ENCODE measurements around the gene RALGDS. TPM values are rescaled to one million over a fixed set of nuclear protein-coding genes. Genes with fewer than 3 reads are reported as not detected.

RALGDS gene
- total and polyA plus RNA-seq, 9 of the 15 experiments (the other 6 are each of a cell fraction or from before 2014, with no cell fraction given) = 0.75 to 43.3 (median 27.1) TPM

- 75% methylated on average over 11 of the region's 11 CpGs for WGBS (ENCODE audit: insufficient coverage, low coverage, missing lambda C conversion rate)
- peaks cover 6% of the 10 kb centered on the region for H4K20me1 ChIP-seq (replicated peaks; ENCODE audit: control insufficient read depth, insufficient read depth, low read length)
- POLR2A ChIA-PET = interaction anchor here (0.6 to 1.4 kb wide), 7 partner anchors 9 to 190 kb away, joined by 3 to 10 read pairs (median 4); partner anchors contain the start of genes RALGDS and TSC1
- in situ Hi-C loops (cut with MboI) = no loop called here
- BruUV-seq (replicated peaks) = no TSS peak
- FAIRE-seq (no peak), DNase-seq (ENCODE audit: extremely low read depth in 1 of 4, low spot score in 3 of 4) (no peak), ATAC-seq (no peak)
- H3K36me3 ChIP-seq (ENCODE audit: control insufficient read depth, insufficient read depth, low read length) = peaks cover 30% of the 10 kb centered on the region; the same call in 2 of the 3 replicates
- CTCF ChIA-PET (ENCODE audit: low intra/inter-chr PET ratio) = no interaction called here
- H3K9me3 ChIP-seq (replicated peaks; ENCODE audit: control insufficient read depth, insufficient read depth, low read depth, low read length) = no peaks in the 10 kb centered on the region
- no peaks in the 10 kb centered on the region for H3K27me3 ChIP-seq (ENCODE audit: control insufficient read depth in 2 of 2, insufficient read depth in 2 of 2, low read length in 2 of 2)
- no peaks in the 10 kb centered on the region for H3K9me1 ChIP-seq (ENCODE audit: control insufficient read depth, insufficient read depth, low read length)
- no peak overlapping the region for H2AFZ ChIP-seq (ENCODE audit: low read depth, low read length)
- H3K4me2 ChIP-seq (ENCODE audit: insufficient read depth, low read length) = peak overlapping the region; percentile 48; the same call in 1 of the 2 replicates
- peak overlapping the region; percentile 59 to 86; a peak in 3 of 4 replicates for H3K9ac ChIP-seq (ENCODE audit: insufficient read depth in 1 of 2, low read depth in 2 of 2, low read length in 2 of 2)
- peak overlapping the region; percentile 80 for H3K27ac ChIP-seq (ENCODE audit: extremely low read depth, low read depth, low read length)
- 0 out of 2 replicates have a peak, but pooled peaks have one; percentile 9 for TF ChIP-seq ZKSCAN8 (CRISPR knock-in tag; IDR thresholded peaks at IDR 0.05)
- peak; percentile 87 for TF ChIP-seq ZFP36 (IDR thresholded peaks at IDR 0.05; ENCODE audit: low read depth, low read length, partially characterized antibody)
- TF ChIP-seq KDM1A (IDR thresholded peaks at IDR 0.05) = peak in 1 of 2 experiments; percentile 28; a peak in 1 of 4 replicates
- TF ChIP-seq XRCC5 (IDR thresholded peaks at IDR 0.05; ENCODE audit: low read depth, low read length) = 0 out of 2 replicates have a peak, but pooled peaks have one; percentile 2
- TF ChIP-seq, protein P1, sequence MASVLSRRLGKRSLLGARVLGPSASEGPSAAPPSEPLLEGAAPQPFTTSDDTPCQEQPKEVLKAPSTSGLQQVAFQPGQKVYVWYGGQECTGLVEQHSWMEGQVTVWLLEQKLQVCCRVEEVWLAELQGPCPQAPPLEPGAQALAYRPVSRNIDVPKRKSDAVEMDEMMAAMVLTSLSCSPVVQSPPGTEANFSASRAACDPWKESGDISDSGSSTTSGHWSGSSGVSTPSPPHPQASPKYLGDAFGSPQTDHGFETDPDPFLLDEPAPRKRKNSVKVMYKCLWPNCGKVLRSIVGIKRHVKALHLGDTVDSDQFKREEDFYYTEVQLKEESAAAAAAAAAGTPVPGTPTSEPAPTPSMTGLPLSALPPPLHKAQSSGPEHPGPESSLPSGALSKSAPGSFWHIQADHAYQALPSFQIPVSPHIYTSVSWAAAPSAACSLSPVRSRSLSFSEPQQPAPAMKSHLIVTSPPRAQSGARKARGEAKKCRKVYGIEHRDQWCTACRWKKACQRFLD (CRISPR knock-in tag; IDR thresholded peaks at IDR 0.05) = 0 out of 2 replicates have a peak, but pooled peaks have one; percentile 1
- peak; percentile 80 for TF ChIP-seq RBM25 (IDR thresholded peaks at IDR 0.05; ENCODE audit: low read depth, low read length, severe bottlenecking)
- TF ChIP-seq RBM22 (IDR thresholded peaks at IDR 0.05; ENCODE audit: low read depth, low read length, poor library complexity, severe bottlenecking) = no peak
- no peak for TF ChIP-seq MCM2 (IDR thresholded peaks at IDR 0.05; ENCODE audit: low read depth)
- TF ChIP-seq BRD9 (IDR thresholded peaks at IDR 0.05; ENCODE audit: low read depth, partially characterized antibody) = peak; percentile 63
- TF ChIP-seq ZC3H4 (CRISPR knock-in tag; IDR thresholded peaks at IDR 0.05; ENCODE audit: borderline replicate concordance) = 0 out of 2 replicates have a peak, but pooled peaks have one; percentile 60
- TF ChIP-seq GTF2A2 (tag; IDR thresholded peaks at IDR 0.05) = 0 out of 2 replicates have a peak, but pooled peaks have one; percentile 19
- TF ChIP-seq BCOR (IDR thresholded peaks at IDR 0.05) = peak; percentile 55; the same call in 1 of the 2 replicates
- no peak for TF ChIP-seq MIER1 (IDR thresholded peaks at IDR 0.05; ENCODE audit: low read depth)
- H3K4me1 ChIP-seq (replicated peaks in 1 of 2; ENCODE audit: control insufficient read depth in 2 of 2, insufficient read depth in 2 of 2, low read length in 2 of 2) = peaks cover 63 to 69% of the 10 kb centered on the region in 2 experiments
- no peak overlapping the region for H3K4me3 ChIP-seq
- peaks cover 83% of the 10 kb centered on the region for H3K79me2 ChIP-seq (ENCODE audit: control insufficient read depth, insufficient read depth, low read length)
- intact Hi-C loops (cut with micrococcal nuclease) = no loop called here
These were observed 13.5 kb upstream of the RALGDS start for GRCh38 chr9:133134388-133135145.
